ENCODE data around the gene SNX30.
"Not testable (repeated sequence)": the region's sequence is repeated elsewhere in the genome, so short reads cannot be mapped to it uniquely, and the experiment has no call there.

SNX30 gene

GRCh38 chr9:112750016-112750763, at the start of gene SNX30:
TSS of gene SNX30 (plus strand) at chr9:112750760. CDS start at chr9:112751002, 242 bp downstream.
- H3K27ac Mint-ChIP-seq, result peak within 1 kb of the TSS; percentile 97
- peaks cover 75% of the 10 kb centered on the region for H3K4me1 Mint-ChIP-seq (ENCODE audit: low read depth)
- H3K4me3 Mint-ChIP-seq, result peak within 1 kb of the TSS; percentile 90
- H3K9me3 Mint-ChIP-seq, result no peaks in the 10 kb centered on the region
- no peaks in the 10 kb centered on the region for H3K36me3 Mint-ChIP-seq (ENCODE audit: low read depth)
- no peaks in the 10 kb centered on the region for H3K27me3 Mint-ChIP-seq

- no peaks in the 10 kb centered on the region for H3K27me3 Mint-ChIP-seq
- no peak overlapping the region for H3K4me3 Mint-ChIP-seq
- H3K27ac Mint-ChIP-seq, result no peak overlapping the region
- peaks cover 53% of the 10 kb centered on the region for H3K36me3 Mint-ChIP-seq (ENCODE audit: low read depth)
- H3K4me1 Mint-ChIP-seq (ENCODE audit: low read depth), result peaks cover 34% of the 10 kb centered on the region
- H3K9me3 Mint-ChIP-seq, result no peaks in the 10 kb centered on the region
These were observed 47.3 kb upstream of the SNX30 start for GRCh38 chr9:112703304-112703703.

GRCh38 chr9:112705768-112706427, 44.7 kb upstream of the SNX30 start:
- Mint-ChIP-seq H3K36me3 (ENCODE audit: low read depth) (peaks cover 47% of the 10 kb centered on the region), H3K27me3 (no peaks in the 10 kb centered on the region), H3K4me3 (no peak overlapping the region), H3K27ac (no peak overlapping the region), H3K4me1 (ENCODE audit: low read depth) (peaks cover 23% of the 10 kb centered on the region), H3K9me3 (no peaks in the 10 kb centered on the region)

GRCh38 chr9:112711050-112711689, 39.4 kb upstream of the SNX30 start:
- no peak overlapping the region for H3K4me3 Mint-ChIP-seq
- peaks cover 38% of the 10 kb centered on the region for H3K4me1 Mint-ChIP-seq (ENCODE audit: low read depth)
- no peaks in the 10 kb centered on the region for H3K9me3 Mint-ChIP-seq
- H3K27ac Mint-ChIP-seq, result no peak overlapping the region
- no peaks in the 10 kb centered on the region for H3K27me3 Mint-ChIP-seq
- H3K36me3 Mint-ChIP-seq (ENCODE audit: low read depth), result peaks cover 39% of the 10 kb centered on the region

- Mint-ChIP-seq H3K9me3 (no peaks in the 10 kb centered on the region), H3K27ac (peak overlapping the region; percentile 2), H3K27me3 (no peaks in the 10 kb centered on the region), H3K36me3 (ENCODE audit: low read depth) (peaks cover 34% of the 10 kb centered on the region), H3K4me3 (no peak overlapping the region), H3K4me1 (ENCODE audit: low read depth) (peaks cover 45% of the 10 kb centered on the region)
These were observed 37.9 kb upstream of the SNX30 start for GRCh38 chr9:112712678-112713077.

- Mint-ChIP-seq H3K4me1 (ENCODE audit: low read depth) (peaks cover 41% of the 10 kb centered on the region), H3K27me3 (no peaks in the 10 kb centered on the region), H3K4me3 (peak within 1 kb of the TSS; percentile 98), H3K36me3 (ENCODE audit: low read depth) (peaks cover 13% of the 10 kb centered on the region), H3K9me3 (no peaks in the 10 kb centered on the region), H3K27ac (peak within 1 kb of the TSS; percentile 96)
These were observed 32.8 kb upstream of the SNX30 start, which contains the start of gene INIP for GRCh38 chr9:112717661-112718331. TSS of gene INIP (minus strand) at chr9:112718117. CDS start at chr9:112716485, 1,632 bp downstream.

GRCh38 chr9:112719241-112719691, 31.3 kb upstream of the SNX30 start:
- Mint-ChIP-seq H3K9me3 (no peaks in the 10 kb centered on the region), H3K4me3 (peak overlapping the region; percentile 26), H3K27ac (peak overlapping the region; percentile 64)

GRCh38 chr9:112719696-112720095, 30.9 kb upstream of the SNX30 start:
- H3K36me3 Mint-ChIP-seq (ENCODE audit: low read depth), result no peaks in the 10 kb centered on the region
- H3K4me1 Mint-ChIP-seq (ENCODE audit: low read depth), result peaks cover 30% of the 10 kb centered on the region
- H3K27me3 Mint-ChIP-seq, result no peaks in the 10 kb centered on the region
- no peak overlapping the region for H3K4me3 Mint-ChIP-seq
- peak overlapping the region; percentile 64 for H3K27ac Mint-ChIP-seq
- no peaks in the 10 kb centered on the region for H3K9me3 Mint-ChIP-seq

More at GRCh38 chr9:112719241-112719691, 31.3 kb upstream of the SNX30 start:
- Mint-ChIP-seq H3K36me3 (ENCODE audit: low read depth) (peaks cover 4% of the 10 kb centered on the region), H3K27me3 (no peaks in the 10 kb centered on the region), H3K4me1 (ENCODE audit: low read depth) (peaks cover 32% of the 10 kb centered on the region)

GRCh38 chr9:112720113-112720780, 30.3 kb upstream of the SNX30 start:
- no peak overlapping the region for H3K27ac Mint-ChIP-seq
- no peaks in the 10 kb centered on the region for H3K9me3 Mint-ChIP-seq
- H3K27me3 Mint-ChIP-seq, result no peaks in the 10 kb centered on the region
- H3K36me3 Mint-ChIP-seq (ENCODE audit: low read depth), result no peaks in the 10 kb centered on the region
- H3K4me3 Mint-ChIP-seq, result no peak overlapping the region
- H3K4me1 Mint-ChIP-seq (ENCODE audit: low read depth), result peaks cover 30% of the 10 kb centered on the region

- not testable (repeated sequence) for H3K4me3 Mint-ChIP-seq; H3K9me3 Mint-ChIP-seq; H3K27me3 Mint-ChIP-seq; H3K27ac Mint-ChIP-seq; H3K36me3 Mint-ChIP-seq (ENCODE audit: low read depth)
- peaks cover 17% of the 10 kb centered on the region for H3K4me1 Mint-ChIP-seq (ENCODE audit: low read depth)
These were observed 27.8 kb upstream of the SNX30 start for GRCh38 chr9:112722749-112723148.

- Mint-ChIP-seq H3K27ac (no peak overlapping the region), H3K4me3 (no peak overlapping the region), H3K4me1 (ENCODE audit: low read depth) (no peaks in the 10 kb centered on the region), H3K9me3 (no peaks in the 10 kb centered on the region), H3K36me3 (ENCODE audit: low read depth) (no peaks in the 10 kb centered on the region), H3K27me3 (no peaks in the 10 kb centered on the region)
These were observed 24.6 kb upstream of the SNX30 start for GRCh38 chr9:112725961-112726360.

GRCh38 chr9:112726428-112726827, 24.1 kb upstream of the SNX30 start:
- no peaks in the 10 kb centered on the region for H3K27me3 Mint-ChIP-seq
- H3K27ac Mint-ChIP-seq, result no peak overlapping the region
- H3K4me3 Mint-ChIP-seq, result no peak overlapping the region
- H3K4me1 Mint-ChIP-seq (ENCODE audit: low read depth), result no peaks in the 10 kb centered on the region
- H3K36me3 Mint-ChIP-seq (ENCODE audit: low read depth), result no peaks in the 10 kb centered on the region
- H3K9me3 Mint-ChIP-seq, result no peaks in the 10 kb centered on the region

GRCh38 chr9:112728401-112728800, 22.2 kb upstream of the SNX30 start:
- Mint-ChIP-seq H3K9me3 (no peaks in the 10 kb centered on the region), H3K27ac (no peak overlapping the region), H3K27me3 (no peaks in the 10 kb centered on the region), H3K4me1 (ENCODE audit: low read depth) (no peaks in the 10 kb centered on the region), H3K36me3 (ENCODE audit: low read depth) (no peaks in the 10 kb centered on the region), H3K4me3 (no peak overlapping the region)

- Mint-ChIP-seq H3K27ac (no peak overlapping the region), H3K36me3 (ENCODE audit: low read depth) (no peaks in the 10 kb centered on the region)
These were observed 18.6 kb upstream of the SNX30 start for GRCh38 chr9:112731971-112732370.

More at GRCh38 chr9:112731971-112732370, 18.6 kb upstream of the SNX30 start:
- Mint-ChIP-seq H3K4me1 (ENCODE audit: low read depth) (no peaks in the 10 kb centered on the region), H3K27me3 (no peaks in the 10 kb centered on the region), H3K9me3 (no peaks in the 10 kb centered on the region), H3K4me3 (no peak overlapping the region)
